ENCODE measurements around the gene PPP2R2C. TPM values are rescaled to one million over a fixed set of nuclear protein-coding genes. Genes with fewer than 3 reads are reported as not detected.

PPP2R2C gene
- total RNA-seq, 1 experiment from 2014 or later: 9.5 TPM

- BruUV-seq (replicated peaks): no TSS peak
- Histone ChIP-seq H3K9me2 (replicated peaks; ENCODE audit: low read length) (no peaks in the 10 kb centered on the region), H3K4me2 (ENCODE audit: low read length) (no peak overlapping the region), H3K4me3 (ENCODE audit: low read length) (no peak overlapping the region), H3K36me3 (ENCODE audit: low read depth, low read length) (no peaks in the 10 kb centered on the region), H3F3A (ENCODE audit: low read length, unreplicated experiment) (no peaks in the 10 kb centered on the region), H3K9ac (ENCODE audit: low read length) (no peak overlapping the region), H2AFZ (ENCODE audit: low read length) (no peak overlapping the region), H3K79me2 (ENCODE audit: low read length) (no peaks in the 10 kb centered on the region), H3K9me3 (ENCODE audit: low read length) (no peaks in the 10 kb centered on the region), H3K27ac (ENCODE audit: low read length) (no peak overlapping the region), H3K27me3 (ENCODE audit: low read length) (no peaks in the 10 kb centered on the region), H4K20me1 (ENCODE audit: low read length) (no peaks in the 10 kb centered on the region), H3K4me1 (ENCODE audit: insufficient read depth, low read length) (no peaks in the 10 kb centered on the region)
- TF ChIP-seq EZH2 (IDR thresholded peaks at IDR 0.05; ENCODE audit: low read length, unreplicated experiment) (no peak), CTCF (conservative IDR thresholded peaks at IDR 0.05; ENCODE audit: low read depth, low read length) (no peak), EZH2phosphoT487 (IDR thresholded peaks at IDR 0.05; ENCODE audit: borderline replicate concordance, low read length) (no peak)
- POLR2A ChIA-PET (ENCODE audit: unreplicated experiment): no interaction called here
- CTCF ChIA-PET: no interaction called here
- ATAC-seq: no peak
- no peak for DNase-seq
- intact Hi-C loops (cut with micrococcal nuclease): no loop called here
These were observed 93.6 kb downstream of the PPP2R2C start for GRCh38 chr4:6378493-6379445.

GRCh38 chr4:6377626-6378492, 94.6 kb downstream of the PPP2R2C start:
- BruUV-seq (replicated peaks): no TSS peak
- ChIA-PET CTCF (no interaction called here), POLR2A (ENCODE audit: unreplicated experiment) (no interaction called here)
- no peak for ATAC-seq
- intact Hi-C loops (cut with micrococcal nuclease): no loop called here
- H3K4me3 ChIP-seq (ENCODE audit: low read length): no peak overlapping the region
- no peak overlapping the region for H3K4me2 ChIP-seq (ENCODE audit: low read length)
- TF ChIP-seq EZH2phosphoT487 (IDR thresholded peaks at IDR 0.05; ENCODE audit: borderline replicate concordance, low read length) (no peak), CTCF (conservative IDR thresholded peaks at IDR 0.05; ENCODE audit: low read depth, low read length) (no peak), EZH2 (IDR thresholded peaks at IDR 0.05; ENCODE audit: low read length, unreplicated experiment) (no peak)
- H3K27ac ChIP-seq (ENCODE audit: low read length): no peak overlapping the region
- H2AFZ ChIP-seq (ENCODE audit: low read length): no peak overlapping the region
- no peaks in the 10 kb centered on the region for H3F3A ChIP-seq (ENCODE audit: low read length, unreplicated experiment)
- H3K9ac ChIP-seq (ENCODE audit: low read length): no peak overlapping the region
- no peaks in the 10 kb centered on the region for H3K4me1 ChIP-seq (ENCODE audit: insufficient read depth, low read length)
- H3K9me2 ChIP-seq (replicated peaks; ENCODE audit: low read length): no peaks in the 10 kb centered on the region
- no peaks in the 10 kb centered on the region for H3K9me3 ChIP-seq (ENCODE audit: low read length)
- no peaks in the 10 kb centered on the region for H4K20me1 ChIP-seq (ENCODE audit: low read length)
- no peaks in the 10 kb centered on the region for H3K79me2 ChIP-seq (ENCODE audit: low read length)
- H3K27me3 ChIP-seq (ENCODE audit: low read length): no peaks in the 10 kb centered on the region
- no peaks in the 10 kb centered on the region for H3K36me3 ChIP-seq (ENCODE audit: low read depth, low read length)
- DNase-seq: no peak

All from PC-3 (cell line).